Measurements from ENCODE around the gene CNIH1.
"Not testable (repeated sequence)": the region's sequence is repeated elsewhere in the genome, so short reads cannot be mapped to it uniquely, and the experiment has no call there.

CNIH1 gene

DNA sequence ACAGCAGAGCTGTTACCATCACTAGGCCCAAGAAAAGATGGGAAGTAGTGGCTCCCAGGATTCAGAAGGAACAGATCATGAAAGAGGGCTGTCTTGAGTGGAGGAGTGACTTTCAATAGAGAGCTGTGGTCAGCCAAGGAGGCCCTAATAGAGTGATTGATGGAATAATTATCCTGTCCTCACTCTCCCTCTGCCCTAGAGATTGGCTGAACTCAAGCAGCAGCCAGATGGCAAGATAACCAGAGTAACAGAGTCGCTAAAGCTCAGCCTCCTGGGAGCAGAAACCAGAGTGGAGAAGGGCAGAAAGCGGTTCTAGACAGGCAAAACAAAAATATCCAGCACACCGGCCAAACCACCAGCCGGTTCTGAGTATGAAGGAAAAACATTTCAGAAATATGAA is 24.5 kb upstream of the CNIH1 start:
- no peak for DNase-seq

DNA sequence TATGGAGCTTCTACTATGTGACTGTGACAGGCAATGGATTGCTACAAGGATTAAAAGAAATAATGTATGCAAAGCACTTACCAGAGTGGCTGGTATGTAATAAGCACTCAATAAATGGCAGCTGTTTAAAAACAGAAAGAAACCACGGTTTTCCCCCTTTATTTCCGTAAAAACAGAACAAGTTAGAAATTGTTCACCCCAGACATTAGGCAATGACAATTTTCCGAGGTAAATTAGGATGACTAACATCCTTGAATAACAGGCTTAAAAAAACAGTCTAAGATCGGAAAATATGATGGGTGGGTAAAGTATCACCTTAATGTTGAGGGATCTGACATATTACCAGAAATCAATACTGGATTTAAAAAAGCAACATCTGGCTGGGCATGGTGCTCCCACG is 20.9 kb upstream of the CNIH1 start:
- DNase-seq, result no peak

DNA sequence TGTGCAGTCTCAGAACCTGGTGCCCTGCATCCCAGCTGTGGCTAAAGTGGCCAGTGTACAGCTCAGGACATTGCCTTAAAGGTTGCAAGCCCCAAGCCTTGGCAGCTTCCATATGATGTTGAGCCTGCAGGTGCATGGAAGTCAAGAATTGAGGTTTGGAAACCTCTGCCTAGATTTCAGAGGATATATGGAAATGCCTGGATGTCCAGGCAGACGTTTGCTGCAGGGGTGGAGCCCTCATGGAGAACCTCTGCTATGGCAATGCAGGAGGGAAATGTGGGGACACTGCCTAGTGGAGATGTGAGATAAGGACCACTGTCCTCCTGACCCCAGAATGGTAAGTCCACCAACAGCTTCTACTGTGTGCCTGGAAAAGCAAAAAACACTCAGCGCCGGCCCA is 17.9 kb upstream of the CNIH1 start:
- DNase-seq, result no peak

DNA sequence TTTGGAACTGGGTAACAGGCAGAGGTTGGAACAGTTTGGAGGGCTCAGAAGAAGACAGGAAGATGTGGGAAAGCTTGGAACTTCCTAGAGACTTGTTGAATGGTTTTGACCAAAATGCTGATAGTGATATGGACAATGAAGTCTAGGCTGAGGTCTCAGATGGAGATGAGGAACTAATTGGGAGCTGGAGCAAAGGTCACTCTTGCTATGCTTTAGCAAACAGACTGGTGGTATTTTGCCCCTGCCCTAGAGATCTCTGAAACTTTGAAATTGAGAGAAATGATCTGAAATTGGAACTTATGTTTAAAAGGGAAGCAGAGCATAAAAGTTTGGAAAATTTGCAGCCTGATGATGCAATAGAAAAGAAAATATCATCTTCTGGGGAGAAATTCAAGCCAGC is 17.4 kb upstream of the CNIH1 start:
- not testable (repeated sequence) for DNase-seq

DNA sequence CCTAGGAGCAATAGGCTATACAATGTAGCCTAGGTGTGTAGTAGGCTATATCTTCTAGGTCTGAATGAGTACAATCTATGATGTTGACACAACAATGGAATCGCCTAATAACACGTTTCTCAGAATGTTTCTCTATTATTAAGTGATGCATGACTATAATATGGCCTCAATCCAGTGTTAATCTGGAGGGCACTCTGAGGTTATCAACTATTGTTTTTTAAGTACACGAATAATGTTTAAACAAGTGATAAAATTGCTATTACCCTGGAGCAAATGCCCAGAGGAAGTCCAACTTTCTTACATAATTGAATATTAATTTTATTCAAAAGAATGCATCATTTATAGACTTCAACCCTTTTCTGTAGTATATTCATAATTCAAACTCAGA is 16.4 kb upstream of the CNIH1 start:
- no peak for DNase-seq

DNA sequence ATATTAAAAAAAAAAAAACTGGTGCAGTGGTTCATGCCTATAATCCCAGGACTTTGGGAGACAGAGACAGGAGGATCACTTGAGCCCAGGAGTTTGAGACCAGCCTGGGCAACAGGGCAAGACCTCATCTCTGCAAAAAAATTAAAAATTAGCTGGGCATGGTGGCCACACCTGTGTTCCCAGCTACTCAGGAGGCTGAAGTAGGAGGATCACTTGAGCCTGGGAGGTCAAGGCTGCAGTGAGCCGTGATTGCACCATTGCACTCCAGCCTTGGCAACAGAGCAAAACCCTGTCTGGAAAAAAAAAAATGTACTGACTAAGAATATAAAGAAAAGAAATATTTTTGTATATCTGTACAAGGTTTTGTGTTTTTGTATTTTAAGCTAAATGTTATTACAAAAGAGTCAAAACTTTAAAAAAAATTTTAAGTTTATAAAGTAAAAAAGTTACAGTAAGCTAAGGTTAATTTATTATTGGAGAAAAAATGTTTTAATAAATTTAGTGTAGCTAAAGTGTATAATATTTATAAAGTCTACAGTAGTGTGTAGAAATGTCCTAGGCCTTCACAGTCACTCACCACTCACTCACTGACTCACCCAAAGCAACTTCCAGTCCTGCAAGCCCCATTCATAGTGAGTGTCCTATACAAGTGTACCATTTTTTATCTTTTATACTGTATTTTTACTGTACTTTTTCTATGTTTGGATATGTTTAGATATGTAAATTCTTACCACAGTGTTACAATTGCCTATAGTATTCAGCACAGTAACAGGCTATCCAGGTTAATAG is 15.8 kb upstream of the CNIH1 start:
- not testable (repeated sequence) for DNase-seq

DNA sequence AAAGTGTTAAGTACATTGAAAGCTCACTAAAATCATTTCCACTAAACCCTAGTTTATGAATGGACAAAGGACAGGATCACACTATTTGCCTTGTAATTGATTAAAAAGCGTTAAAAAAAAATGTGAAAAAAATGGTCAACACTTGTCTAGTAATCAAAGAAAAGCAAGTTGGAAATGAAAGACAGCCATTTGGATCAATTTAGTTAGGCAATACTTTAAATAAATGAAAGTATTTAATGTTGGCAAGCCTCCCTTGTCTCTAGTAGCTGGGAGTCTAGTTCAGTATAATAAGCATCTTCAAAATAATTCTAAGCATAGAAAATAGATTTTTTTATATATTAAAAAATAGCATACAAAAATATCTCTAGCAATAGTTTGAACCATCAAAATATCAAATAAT is 14.2 kb upstream of the CNIH1 start:
- no peak for DNase-seq

DNA sequence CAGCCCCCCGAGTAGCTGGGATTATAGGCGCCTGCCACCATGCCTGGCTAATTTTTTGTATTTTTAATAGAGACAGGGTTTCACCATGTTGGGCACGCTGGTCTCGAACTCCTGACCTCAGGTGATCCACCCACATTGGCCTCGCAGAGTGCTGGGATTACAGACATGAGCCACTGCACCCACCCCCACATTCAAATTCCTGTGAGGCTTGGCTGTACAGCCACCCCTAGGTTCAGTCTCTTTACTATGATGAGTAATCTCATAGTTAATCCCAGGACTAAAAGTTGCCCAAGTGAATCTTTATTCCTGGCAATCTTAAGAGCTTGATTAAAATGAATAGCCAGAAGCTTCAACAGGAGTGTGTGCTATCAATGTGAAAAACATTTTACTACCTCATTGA is 12.8 kb upstream of the CNIH1 start:
- DNase-seq, result not testable (repeated sequence)

DNA sequence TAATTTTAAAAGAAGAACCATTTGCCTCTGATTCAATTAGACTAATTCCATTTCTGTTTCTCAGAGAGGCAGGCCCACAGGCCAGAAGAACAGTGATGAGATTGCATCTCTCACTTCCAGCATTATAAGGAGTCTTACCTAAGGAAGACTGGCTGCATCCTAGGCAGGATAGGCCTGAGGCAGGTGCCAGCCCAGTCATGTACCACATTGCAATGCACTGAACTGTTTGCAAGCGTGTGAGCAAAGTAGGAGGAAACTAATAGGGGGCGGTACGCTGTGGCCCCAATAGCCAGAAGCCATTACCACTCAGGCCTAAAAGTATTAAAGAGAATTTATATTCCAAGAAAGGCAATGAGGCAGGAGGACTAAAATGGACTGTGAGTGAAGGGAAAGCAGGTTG is 12.1 kb upstream of the CNIH1 start:
- no peak for DNase-seq

DNA sequence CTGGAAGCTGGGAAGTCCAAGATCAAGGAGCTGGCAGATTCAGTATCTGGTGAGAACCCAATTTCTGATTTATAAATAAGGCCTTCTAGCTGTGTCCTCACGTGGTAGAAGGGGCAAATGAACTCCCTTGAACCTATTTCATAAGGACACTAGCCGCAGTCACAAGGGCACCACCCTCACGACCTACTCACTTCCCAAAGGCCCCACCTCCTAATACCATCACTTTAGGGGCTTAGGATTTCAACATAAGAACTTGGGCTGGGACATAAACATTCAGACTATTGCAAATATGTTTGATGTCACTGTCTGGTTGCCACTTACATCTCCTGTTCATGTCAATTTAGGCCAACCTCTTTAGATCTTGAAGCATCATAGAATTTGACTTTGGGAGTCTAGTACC is 10.8 kb upstream of the CNIH1 start:
- DNase-seq, result no peak

DNA sequence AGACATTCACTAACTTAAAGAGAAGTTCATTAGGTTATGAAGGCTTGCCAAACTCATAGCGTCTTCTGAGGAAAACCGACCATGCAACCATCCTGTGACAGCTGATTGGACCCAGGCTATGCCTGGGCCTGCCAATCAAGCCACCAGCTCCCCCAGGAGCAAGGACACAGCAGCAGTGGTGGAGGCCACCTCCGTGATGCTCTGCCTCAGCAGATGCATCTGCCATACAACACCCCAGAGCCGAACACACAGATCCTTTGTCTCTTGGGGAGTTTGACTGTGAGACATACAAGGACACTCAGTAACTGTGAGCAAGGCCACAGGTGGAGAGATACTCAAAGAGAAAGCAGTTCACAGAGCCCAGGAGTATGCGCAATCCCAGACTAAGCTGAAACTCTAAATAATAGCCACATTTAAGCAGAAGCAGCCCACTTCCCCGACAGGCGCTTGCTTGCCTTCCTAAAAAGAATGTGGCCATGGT is 10.0 kb upstream of the CNIH1 start:
- DNase-seq, result no peak

DNA sequence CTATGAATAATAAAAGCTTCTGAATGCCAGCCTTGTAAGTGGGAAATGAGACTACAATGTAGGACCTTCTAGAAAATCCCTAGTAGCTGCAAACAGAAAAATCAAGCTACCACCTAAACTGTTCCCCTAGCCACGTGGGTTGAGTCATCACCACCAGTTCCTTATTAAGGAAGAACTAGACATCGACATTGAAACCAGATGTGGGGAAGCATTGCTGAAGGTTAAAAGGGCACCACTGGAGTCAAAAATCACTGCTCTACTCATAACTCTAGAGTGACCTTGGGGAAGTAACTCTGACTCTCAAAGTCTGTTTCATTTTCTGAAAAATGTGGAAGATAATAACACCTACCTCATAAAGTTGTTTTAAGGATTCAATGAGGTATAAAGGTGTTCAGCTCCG is 9.4 kb upstream of the CNIH1 start:
- DNase-seq, result no peak

DNA sequence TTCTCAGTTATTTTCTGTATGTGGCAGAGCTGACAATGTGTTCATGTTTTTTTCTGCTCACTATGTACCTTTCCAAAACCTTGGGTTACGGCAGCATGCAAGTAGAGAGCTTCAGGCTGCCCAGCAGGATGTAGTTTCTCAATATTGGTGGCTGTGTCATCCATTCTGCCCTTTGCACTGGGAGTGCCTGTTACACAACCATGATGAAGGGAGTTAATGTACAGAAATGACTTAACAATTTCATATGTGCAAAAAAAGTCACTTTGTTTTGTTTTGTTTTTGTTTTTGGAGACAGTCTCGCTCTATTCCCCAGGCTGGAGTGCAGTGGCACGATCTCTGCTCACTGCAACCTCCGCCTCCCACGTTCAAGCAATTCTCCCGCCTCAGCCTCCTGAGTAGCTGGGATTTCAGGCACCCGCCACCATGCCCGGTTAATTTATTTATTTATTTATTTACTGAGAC is 6.1 kb upstream of the CNIH1 start:
- DNase-seq, result no peak

DNA sequence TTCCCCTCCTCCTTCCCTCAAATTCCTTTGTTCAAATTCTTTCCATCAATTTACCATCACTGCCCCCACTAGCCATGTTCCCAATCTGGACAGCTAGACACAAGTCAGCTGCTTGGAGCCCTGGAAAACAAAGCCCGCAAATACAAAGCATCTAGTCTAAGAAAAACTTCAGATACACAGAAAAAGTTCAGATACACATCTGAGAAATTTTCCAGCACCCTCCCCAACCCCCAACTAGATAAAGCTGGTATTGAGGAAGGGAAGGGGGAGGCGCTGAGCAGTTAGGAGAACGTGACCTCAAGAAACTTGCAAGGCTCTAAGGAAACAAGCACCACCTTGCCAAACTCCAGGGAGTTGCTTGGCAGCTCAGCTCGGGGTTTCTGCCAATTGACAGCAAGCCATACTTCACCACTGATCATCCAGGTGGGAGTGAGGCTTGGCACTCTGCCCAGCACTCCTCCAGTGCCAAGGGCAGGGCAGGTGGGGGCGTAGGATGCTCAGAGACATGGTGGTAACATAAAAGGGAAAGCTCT is 5.1 kb upstream of the CNIH1 start:
- no peak for DNase-seq

DNA sequence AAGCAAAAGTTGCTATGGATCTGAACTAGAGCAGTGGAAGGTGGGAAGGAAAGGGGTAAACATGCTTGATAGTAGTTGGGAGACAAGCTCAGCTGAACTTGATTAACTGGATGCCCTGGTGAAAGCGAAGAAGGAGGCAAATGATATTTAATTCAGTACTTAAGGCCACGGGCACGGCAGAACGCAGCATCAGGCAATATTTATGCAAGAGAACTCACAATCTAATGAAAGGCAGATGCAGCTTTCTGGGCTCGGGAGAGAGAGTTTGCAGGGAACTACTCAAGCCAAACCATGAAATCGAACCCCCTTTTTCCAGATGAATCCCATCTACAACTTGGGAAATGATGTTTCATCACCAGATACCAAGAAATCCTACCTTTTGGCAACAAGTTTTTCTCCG is 3.5 kb upstream of the CNIH1 start:
- no peak for DNase-seq

DNA sequence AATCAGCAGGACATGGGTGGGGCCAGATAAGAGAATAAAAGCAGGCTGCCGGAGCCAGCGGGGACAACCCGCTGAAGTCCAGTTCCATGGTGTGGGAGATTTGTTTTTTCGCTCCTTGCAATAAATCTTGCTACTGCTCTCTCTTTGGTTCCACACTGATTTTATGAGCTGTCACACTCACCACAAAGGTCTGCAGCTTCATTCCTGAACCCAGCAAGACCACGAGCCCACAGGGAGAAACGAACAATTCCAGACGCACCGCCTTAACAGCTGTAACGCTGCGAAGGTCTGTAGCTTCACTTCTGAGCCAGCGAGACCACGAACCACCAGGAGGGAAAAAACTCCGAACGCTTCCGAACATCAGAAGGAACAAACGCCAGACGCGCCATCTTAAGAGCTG is 2.8 kb upstream of the CNIH1 start:
- no peak for DNase-seq

DNA sequence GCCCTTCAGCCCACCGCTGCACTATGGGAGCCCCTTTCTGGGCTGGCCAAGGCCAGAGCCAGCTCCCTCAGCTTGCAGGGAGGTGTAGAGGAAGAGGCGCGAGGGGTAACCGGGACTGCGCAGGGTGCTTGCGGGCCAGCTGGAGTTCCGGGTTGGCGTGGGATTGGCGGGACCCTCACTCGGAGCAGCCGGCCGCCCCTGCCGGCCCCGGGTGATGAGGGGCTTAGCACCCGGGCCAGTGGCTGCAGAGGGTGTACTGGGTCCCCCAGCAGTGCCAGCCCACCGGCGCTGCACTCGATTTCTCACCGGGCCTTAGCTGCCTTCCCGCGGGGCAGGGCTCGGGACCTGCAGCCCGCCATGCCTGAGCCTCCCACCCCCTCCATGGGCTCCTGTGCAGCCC is 1.8 kb upstream of the CNIH1 start:
- DNase-seq, result not testable (repeated sequence)

DNA sequence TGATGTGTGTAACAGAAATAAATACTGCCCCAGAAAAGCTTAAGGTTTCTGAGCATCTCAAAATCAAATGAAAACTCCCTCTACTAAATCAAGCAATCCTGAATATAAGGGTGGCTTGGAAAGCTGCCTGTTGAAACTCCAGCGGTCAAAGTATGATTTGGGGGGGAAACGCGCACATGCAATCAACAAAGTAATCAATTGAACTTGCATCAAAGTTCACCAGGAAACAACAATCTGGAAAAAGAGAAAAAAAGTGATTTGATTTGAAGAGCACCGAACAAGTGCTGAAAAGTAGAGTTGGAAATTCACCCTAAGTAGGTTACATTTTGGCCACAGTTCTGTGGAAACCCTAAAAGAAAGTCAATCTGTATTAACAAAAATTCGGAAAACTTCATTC is 700 bp downstream of the CNIH1 start:
- no peak for DNase-seq

DNA sequence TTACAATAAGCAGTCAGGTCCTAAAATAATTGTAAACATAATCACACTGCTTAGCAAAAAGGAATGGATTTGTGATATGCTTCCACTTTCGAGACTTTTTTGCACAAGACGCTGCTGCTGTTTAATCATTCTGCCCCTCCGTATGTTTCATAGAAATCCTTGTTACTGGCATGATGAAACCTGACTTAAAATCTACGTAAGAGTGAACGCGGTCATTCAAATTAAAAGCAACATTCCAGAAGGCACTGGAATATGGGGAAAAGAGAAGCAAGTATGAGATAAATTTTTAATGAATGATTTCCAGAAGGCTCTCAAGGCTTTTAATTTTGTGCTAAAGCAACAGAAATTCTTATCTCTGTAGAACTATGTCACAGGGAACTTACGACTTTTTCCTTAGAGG is 1.1 kb downstream of the CNIH1 start:
- no peak for DNase-seq

DNA sequence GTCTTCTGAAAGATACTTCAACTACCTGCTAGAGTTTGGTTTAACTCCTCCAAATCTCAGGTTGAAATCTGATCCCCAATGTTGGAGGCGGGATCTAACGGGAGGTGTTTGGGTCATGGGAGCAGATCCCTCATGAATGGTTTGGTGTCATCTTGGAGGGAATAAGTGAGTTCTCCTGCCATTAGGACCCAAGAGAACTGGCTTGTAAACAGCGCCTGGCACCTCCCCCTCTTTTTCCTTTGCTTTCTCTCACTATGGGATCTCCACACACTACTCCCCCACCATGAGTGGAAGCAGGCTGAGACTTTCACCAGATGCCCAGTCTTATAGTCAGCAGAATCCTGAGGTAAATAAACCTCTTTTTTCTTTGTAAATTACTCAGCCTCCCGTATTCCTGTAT is 2.5 kb downstream of the CNIH1 start:
- no peak for DNase-seq

DNA sequence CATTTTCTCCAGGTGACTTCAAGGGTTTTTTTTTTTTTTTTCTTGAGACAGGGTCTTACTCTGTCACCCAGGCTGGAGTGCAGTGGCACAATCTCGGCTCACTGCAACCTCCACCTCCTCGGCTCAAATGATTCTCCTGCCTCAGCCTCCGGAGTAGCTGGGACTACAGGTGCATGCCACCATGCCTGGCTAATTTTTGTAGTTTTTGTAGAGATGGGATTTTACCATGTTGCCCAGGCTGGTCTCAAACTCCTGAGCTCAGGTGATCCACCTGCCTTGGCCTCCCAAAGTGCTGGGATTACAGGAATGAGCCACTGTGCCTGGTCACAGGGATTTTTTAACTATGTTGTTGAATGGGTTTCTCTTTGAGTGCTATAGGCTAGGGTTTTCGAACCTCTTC is 3.2 kb downstream of the CNIH1 start:
- not testable (repeated sequence) for DNase-seq

DNA sequence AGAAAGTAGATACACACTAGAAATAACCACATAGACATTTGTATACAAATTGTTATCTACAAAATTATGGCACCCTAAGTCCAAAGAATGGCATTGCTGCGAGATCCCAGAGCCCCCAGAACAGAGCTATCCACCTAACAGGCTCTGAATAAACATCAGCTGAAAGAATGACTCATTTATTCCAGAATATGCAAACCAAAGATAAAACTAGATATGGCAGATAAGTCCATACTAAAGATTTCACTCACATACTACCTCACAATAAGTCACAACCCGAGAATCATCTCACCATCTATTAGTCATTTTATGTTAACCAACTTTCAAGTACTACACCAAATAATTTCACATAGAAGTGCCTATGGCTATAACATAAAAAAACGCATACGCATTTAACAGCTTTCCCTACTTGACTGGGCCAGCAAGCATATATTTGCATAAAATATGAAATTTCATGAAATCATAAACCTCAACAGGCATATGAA is 5.6 kb downstream of the CNIH1 start:
- DNase-seq, result no peak

DNA sequence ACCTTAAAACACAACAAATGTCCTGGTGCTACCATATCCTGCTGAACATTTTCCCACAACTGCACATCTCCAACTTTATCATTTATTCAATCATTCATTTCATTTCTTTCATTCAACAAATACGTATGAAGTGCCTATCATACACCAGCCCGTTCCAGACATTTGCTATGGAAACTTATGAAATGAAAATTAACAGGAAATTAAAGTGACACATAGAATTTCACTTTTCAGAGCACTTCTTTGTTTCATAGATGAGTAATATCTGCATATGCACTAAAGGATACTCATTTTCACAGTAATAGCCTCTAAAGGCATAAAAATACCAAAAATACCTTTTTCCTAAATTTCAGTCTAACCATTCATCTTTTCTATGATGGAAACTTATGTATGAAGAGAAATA is 12.6 kb downstream of the CNIH1 start:
- DNase-seq, result no peak

DNA sequence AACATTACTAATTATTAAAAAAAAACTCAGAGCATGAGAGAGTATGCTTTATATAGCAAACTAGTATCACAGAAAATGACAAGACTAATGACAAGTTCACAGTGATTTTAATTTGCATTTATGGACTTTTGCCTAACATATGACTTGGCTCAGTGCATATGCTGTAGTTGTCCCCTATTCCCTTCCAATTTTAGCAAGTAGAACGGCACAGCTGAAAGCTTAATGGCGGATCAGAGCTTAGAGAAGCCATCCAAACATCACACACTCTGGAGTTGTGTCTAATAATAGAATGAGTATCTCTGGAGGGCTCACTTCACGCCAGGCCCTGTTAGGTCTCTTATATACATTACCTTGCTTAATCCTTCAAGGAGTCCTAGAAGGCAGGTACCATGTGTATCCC is 13.3 kb downstream of the CNIH1 start:
- DNase-seq, result no peak

Measured in cortex of kidney (tissue), 1 donor.